CD14-positive monocyte (primary cell): ENCODE measurements around the gene SPHK1. TPM values are rescaled to one million over a fixed set of nuclear protein-coding genes. Genes with fewer than 3 reads are reported as not detected.
A peak's percentile ranks its signal among the peaks of the same experiment; 100 is the strongest.

Experiments
- DNase-seq, 3 donors: peaks; one replicate each; pipeline ENCODE4 v3.0.0-alpha.2; 2011 to 2022
- H2AFZ ChIP-seq: 2 replicates; pipeline ENCODE4 v1.6.0; 2012; ENCODE audit warnings: mild to moderate bottlenecking, low read depth, low read length, inconsistent platforms; ENCODE audit not compliant: insufficient read depth, poor library complexity, severe bottlenecking
- H3K27ac ChIP-seq, 2 donors: 1 replicate in 1 of 2; 2 replicates in 1 of 2; pipeline ENCODE4 v1.5.1; 2012 to 2013; ENCODE audit warnings: low read length in 2 of 2, control low read depth in 1 of 2, inconsistent platforms in 1 of 2, low read depth in 1 of 2, mild to moderate bottlenecking in 1 of 2
- H3K27me3 ChIP-seq, 2 donors: one replicate each; pipeline versions ENCODE4 v1.6.0 to v1.6.1; 2011 to 2013; ENCODE audit warnings: low read length in 2 of 2; ENCODE audit not compliant: control insufficient read depth in 2 of 2, insufficient read depth in 2 of 2
- H3K36me3 ChIP-seq, 2 donors: replicated peaks in 1 of 2; 1 replicate in 1 of 2; 2 replicates in 1 of 2; pipeline versions ENCODE4 v1.5.1 to v1.6.1; 2012 to 2013; ENCODE audit warnings: low read length in 2 of 2, control low read depth in 1 of 2, inconsistent platforms in 1 of 2, mild to moderate bottlenecking in 1 of 2; ENCODE audit not compliant: insufficient read depth in 2 of 2, control insufficient read depth in 1 of 2
- H3K4me1 ChIP-seq, 2 donors: 1 replicate in 1 of 2; 2 replicates in 1 of 2; pipeline versions ENCODE4 v1.5.1 to v1.6.1; 2012 to 2013; ENCODE audit warnings: low read length in 2 of 2, control low read depth in 1 of 2, inconsistent platforms in 1 of 2, mild to moderate bottlenecking in 1 of 2, moderate library complexity in 1 of 2; ENCODE audit not compliant: insufficient read depth in 2 of 2, control insufficient read depth in 1 of 2
- H3K4me2 ChIP-seq: replicated peaks from 2 replicates; pipeline ENCODE3; 2012; ENCODE audit warnings: low read length, moderate library complexity, mild to moderate bottlenecking; ENCODE audit not compliant: poor library complexity, severe bottlenecking; ENCODE audit errors: extremely low read depth
- H3K4me3 ChIP-seq, 3 experiments: fragments of 200-600 bp in 1 of 3; sonication (generic) in 1 of 3; replicated peaks in 1 of 3; 1 replicate in 2 of 3; 2 replicates in 1 of 3; pipeline ENCODE4 v1.5.1; 2011 to 2013; ENCODE audit warnings: low read length in 3 of 3, mild to moderate bottlenecking in 3 of 3, control low read depth in 2 of 3, low read depth in 2 of 3, inconsistent platforms in 1 of 3, moderate library complexity in 1 of 3
- H3K79me2 ChIP-seq: 2 replicates; pipeline ENCODE4 v1.6.0; 2012; ENCODE audit warnings: mild to moderate bottlenecking, control low read depth, inconsistent platforms, low read length, moderate library complexity; ENCODE audit not compliant: insufficient read depth
- H3K9ac ChIP-seq: 2 replicates; pipeline ENCODE4 v1.6.0; 2017; ENCODE audit warnings: low read length, mild to moderate bottlenecking; ENCODE audit not compliant: insufficient read depth, poor library complexity, severe bottlenecking
- H3K9me3 ChIP-seq, 2 donors: replicated peaks in 1 of 2; 1 replicate in 1 of 2; 2 replicates in 1 of 2; pipeline versions ENCODE4 v1.5.1 to v1.6.1; 2012 to 2013; ENCODE audit warnings: low read length in 2 of 2, control low read depth in 1 of 2; ENCODE audit not compliant: control insufficient read depth in 1 of 2, insufficient read depth in 1 of 2
- H4K20me1 ChIP-seq: 2 replicates; pipeline ENCODE4 v1.6.0; 2012; ENCODE audit warnings: mild to moderate bottlenecking, low read length, control low read depth, moderate library complexity; ENCODE audit not compliant: insufficient read depth
- H3K27ac Mint-ChIP-seq, 7 donors: one replicate each; pipeline ENCODE4 v1.8.0; 2020; ENCODE audit warnings: mild to moderate bottlenecking in 7 of 7, mixed read lengths in 7 of 7, moderate library complexity in 6 of 7, inconsistent platforms in 2 of 7
- H3K27me3 Mint-ChIP-seq, 3 donors: one replicate each; pipeline ENCODE4 v1.8.0; 2021 to 2022; ENCODE audit warnings: low read depth in 3 of 3, mild to moderate bottlenecking in 3 of 3, mixed read lengths in 3 of 3, moderate library complexity in 3 of 3, inconsistent platforms in 1 of 3
- H3K36me3 Mint-ChIP-seq, 2 donors: one replicate each; pipeline ENCODE4 v1.8.0; 2020; ENCODE audit warnings: mixed read lengths in 2 of 2, inconsistent platforms in 1 of 2, mild to moderate bottlenecking in 1 of 2
- H3K4me1 Mint-ChIP-seq: one replicate; pipeline ENCODE4 v1.8.0; 2020; ENCODE audit warnings: mild to moderate bottlenecking, mixed read lengths
- H3K4me3 Mint-ChIP-seq, 2 donors: one replicate each; pipeline ENCODE4 v1.8.0; 2020; ENCODE audit warnings: mild to moderate bottlenecking in 2 of 2, mixed read lengths in 2 of 2, moderate library complexity in 1 of 2
- H3K9me3 Mint-ChIP-seq, 7 donors: one replicate each; pipeline ENCODE4 v1.8.0; 2020 to 2022; ENCODE audit warnings: mixed read lengths in 7 of 7, mild to moderate bottlenecking in 6 of 7, moderate library complexity in 6 of 7, inconsistent platforms in 2 of 7
- CTCF ChIP-seq: fragments of 200-600 bp; IDR thresholded peaks from one replicate; pipeline ENCODE4 v1.8.0; 2022; ENCODE audit warnings: antibody characterized with exemption, mild to moderate bottlenecking
- WGBS: methylation state at CpG from one replicate; pipeline ENCODE4 v1.1.5; 2013; ENCODE audit warnings: missing lambda C conversion rate; ENCODE audit not compliant: insufficient coverage; 5-methylcytosine and 5-hydroxymethylcytosine counted together
- intact Hi-C, 2 donors: fragments of 100-400 bp; cut with micrococcal nuclease; formaldehyde crosslinking; loops; one replicate each; pipeline versions ENCODE4 v1.15.0 to v1.15.1; 2023
- polyA plus RNA-seq, 3 donors: library from polyadenylated mRNA; depleted of rRNA in 1 of 3; unstranded in 2 of 3; stranded (reverse) in 1 of 3; fragments of 300-500 nt in 2 of 3; fragments of >200 nt in 1 of 3; fragmentation: Illumina TruSeq in 2 of 3; gene quantifications; 1 replicate in 2 of 3; 2 replicates in 1 of 3; pipeline ENCODE4 v1.2.3, GENCODE V29; 2012 to 2021

The SPHK1 gene
- polyA plus RNA-seq, 3 donors, result 12.9 to 33.9 (median 19.1) TPM

DNA sequence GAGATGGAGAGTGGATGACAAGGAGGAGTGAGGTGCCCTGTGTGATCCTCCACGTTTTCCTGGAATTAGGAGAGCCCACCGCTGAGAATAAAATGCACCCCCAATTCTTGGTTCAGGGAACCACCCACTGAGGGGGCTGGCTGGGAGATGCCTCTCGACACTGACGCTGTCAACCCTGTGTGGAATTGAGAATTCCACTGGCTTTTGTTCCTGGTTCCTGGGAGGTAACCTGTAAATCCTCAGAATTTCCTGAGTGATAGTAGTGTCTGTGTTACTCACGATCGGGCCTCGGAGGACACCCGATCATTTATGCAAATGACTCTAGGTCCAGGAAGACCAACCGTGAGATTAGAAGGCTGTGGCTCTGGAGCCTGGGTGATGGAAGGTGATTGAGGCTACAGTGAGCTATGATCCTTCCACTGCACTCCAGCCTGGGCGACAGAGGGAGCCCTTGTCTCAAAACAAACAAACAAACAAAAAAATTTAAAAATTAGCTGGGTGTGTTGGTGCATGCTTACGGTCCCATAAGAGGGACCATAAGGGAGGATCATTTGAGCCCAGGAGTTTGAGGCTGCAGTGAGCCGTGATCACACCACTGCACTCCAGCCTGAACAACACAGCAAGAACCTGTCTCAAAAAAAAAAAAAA, 19.0 kb upstream of the SPHK1 start:
- no peaks in the 10 kb centered on the region for H4K20me1 ChIP-seq
- intact Hi-C loops, result no loop called here
- no peaks in the 10 kb centered on the region for H3K36me3 ChIP-seq
- peaks cover 0 to 9% of the 10 kb centered on the region in 2 donors for H3K4me1 ChIP-seq
- TF ChIP-seq CTCF, result peak; percentile 12
- H3K79me2 ChIP-seq, result no peaks in the 10 kb centered on the region
- no peak for DNase-seq
- H3K27me3 ChIP-seq, result no peaks in the 10 kb centered on the region
- no peak overlapping the region for H3K4me2 ChIP-seq
- peaks cover 0 to 2% of the 10 kb centered on the region in 2 donors for H3K36me3 Mint-ChIP-seq
- no peak overlapping the region for H2AFZ ChIP-seq
- no peak overlapping the region for H3K27ac ChIP-seq
- no peak overlapping the region for H3K4me3 ChIP-seq
- H3K9me3 ChIP-seq, result no peaks in the 10 kb centered on the region
- H3K27ac Mint-ChIP-seq, result peak overlapping the region in 1 of 7 donors; percentile 42
- 75% methylated on average over 5 of the region's 12 CpGs for WGBS
- no peak overlapping the region for H3K4me3 Mint-ChIP-seq
- H3K9ac ChIP-seq, result no peak overlapping the region
- peaks cover 5% of the 10 kb centered on the region for H3K4me1 Mint-ChIP-seq
- H3K9me3 Mint-ChIP-seq, result peaks cover 0 to 2% (median 0%) of the 10 kb centered on the region in 7 donors
- peaks cover 6 to 14% (median 12%) of the 10 kb centered on the region in 3 donors for H3K27me3 Mint-ChIP-seq

DNA sequence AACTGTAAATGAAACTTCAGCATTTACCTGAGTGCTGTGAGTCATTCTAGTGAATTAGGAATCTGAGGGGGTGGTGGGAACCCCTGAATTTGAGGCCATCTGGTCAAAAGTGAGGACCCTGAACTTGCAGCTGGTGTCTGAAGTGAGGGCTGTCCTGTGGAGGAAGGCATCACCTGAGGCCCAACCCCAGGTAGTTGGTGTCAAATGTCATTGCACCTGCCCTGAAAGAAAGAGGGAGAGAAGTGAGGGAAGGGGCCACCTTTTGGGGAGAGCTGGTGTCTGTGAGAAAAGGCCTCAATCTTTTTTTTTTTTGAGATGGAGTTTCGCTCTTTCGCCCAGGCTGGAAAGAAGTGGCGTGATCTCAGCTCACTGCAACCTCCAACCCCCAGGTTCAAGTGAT, 18.2 kb upstream of the SPHK1 start:
- H4K20me1 ChIP-seq, result no peaks in the 10 kb centered on the region
- H3K79me2 ChIP-seq, result no peaks in the 10 kb centered on the region
- no peak overlapping the region for H3K4me2 ChIP-seq
- TF ChIP-seq CTCF, result no peak
- no peak overlapping the region for H3K9ac ChIP-seq
- Mint-ChIP-seq H3K4me1 (peaks cover 5% of the 10 kb centered on the region), H3K4me3 (no peak overlapping the region), H3K27me3 (peaks cover 6 to 14% (median 9%) of the 10 kb centered on the region in 3 donors), H3K9me3 (peaks cover 0 to 2% (median 0%) of the 10 kb centered on the region in 7 donors), H3K27ac (peak overlapping the region in 1 of 7 donors; percentile 67), H3K36me3 (peaks cover 0 to 2% of the 10 kb centered on the region in 2 donors)
- H2AFZ ChIP-seq, result no peak overlapping the region
- H3K27me3 ChIP-seq, result no peaks in the 10 kb centered on the region
- no peaks in the 10 kb centered on the region for H3K9me3 ChIP-seq
- WGBS, result no CpG with 5 or more reads among the region's 3 CpGs
- DNase-seq, result no peak
- intact Hi-C loops, result no loop called here
- H3K4me3 ChIP-seq, result no peak overlapping the region
- no peak overlapping the region for H3K27ac ChIP-seq
- peaks cover 0 to 9% of the 10 kb centered on the region in 2 donors for H3K4me1 ChIP-seq
- H3K36me3 ChIP-seq, result no peaks in the 10 kb centered on the region
